SU-DHL-6 (cell line): ENCODE measurements around the gene KLHL29.

Experiments
- H2AFZ ChIP-seq: fragments of 200-600 bp; sonication (generic); 2 replicates; pipeline ENCODE4 v1.6.1; 2014; ENCODE audit warnings: low read depth, mild to moderate bottlenecking, moderate library complexity, mixed read lengths, antibody characterized with exemption, low read length; ENCODE audit not compliant: severe bottlenecking
- H3F3A ChIP-seq: fragments of 200-600 bp; shearing (Covaris generic); 2 replicates; pipeline ENCODE4 v1.6.0; 2016; ENCODE audit warnings: antibody characterized with exemption, mild to moderate bottlenecking; ENCODE audit not compliant: insufficient read depth
- H3K27ac ChIP-seq: fragments of 200-600 bp; sonication (generic); 2 replicates; pipeline ENCODE4 v1.5.1; 2016; ENCODE audit warnings: low read depth, mild to moderate bottlenecking, low read length, moderate library complexity, mixed read lengths
- H3K27me3 ChIP-seq: fragments of 200-600 bp; sonication (generic), shearing (Covaris generic); 2 replicates; pipeline ENCODE4 v1.6.0; 2014; ENCODE audit warnings: mild to moderate bottlenecking, low read length
- H3K36me3 ChIP-seq: fragments of 200-600 bp; sonication (generic); 2 replicates; pipeline ENCODE4 v1.6.1; 2014; ENCODE audit warnings: mild to moderate bottlenecking, low read length, mixed read lengths
- H3K4me2 ChIP-seq: fragments of 300-600, 200-600 bp; shearing (Covaris generic), sonication (generic); 2 replicates; pipeline ENCODE4 v1.6.0; 2014; ENCODE audit warnings: low read length, low read depth, mild to moderate bottlenecking; ENCODE audit not compliant: poor library complexity, severe bottlenecking
- H3K4me3 ChIP-seq: fragments of 200-600 bp; sonication (generic); 2 replicates; pipeline ENCODE4 v1.5.1; 2014; ENCODE audit warnings: antibody characterized with exemption, low read length, mild to moderate bottlenecking, mixed read lengths; ENCODE audit not compliant: insufficient read depth, poor library complexity, severe bottlenecking
- H3K79me2 ChIP-seq: fragments of 200-600 bp; sonication (generic); 2 replicates; pipeline ENCODE4 v1.6.1; 2014; ENCODE audit warnings: mild to moderate bottlenecking, low read length, moderate library complexity; ENCODE audit not compliant: insufficient read depth
- H3K9ac ChIP-seq: fragments of 200-600 bp; sonication (generic); 2 replicates; pipeline ENCODE4 v1.7.0; 2014; ENCODE audit warnings: mild to moderate bottlenecking, low read length
- H3K9me2 ChIP-seq: fragments of 200-600 bp; sonication (generic); replicated peaks from 2 replicates; pipeline ENCODE4 v1.6.1; 2014; ENCODE audit warnings: low read length; ENCODE audit not compliant: insufficient read depth
- H3K9me3 ChIP-seq: fragments of 200-600 bp; sonication (generic); 2 replicates; pipeline ENCODE4 v1.6.1; 2014; ENCODE audit warnings: low read length, mixed read lengths; ENCODE audit not compliant: insufficient read depth
- H4K20me1 ChIP-seq: fragments of 200-600 bp; sonication (generic); 2 replicates; pipeline ENCODE4 v1.6.1; 2014; ENCODE audit warnings: low read depth, mild to moderate bottlenecking, antibody characterized with exemption, low read length, moderate library complexity, mixed read lengths
- EZH2phosphoT487 ChIP-seq: fragments of 200-600 bp; sonication (generic), shearing (Covaris generic); conservative IDR thresholded peaks from 2 replicates; pipeline ENCODE4 v1.6.1; 2018; ENCODE audit warnings: mild to moderate bottlenecking, antibody characterized with exemption, low read length, moderate library complexity, mixed read lengths
- TF ChIP-seq, protein P1 (sequence below): fragments of 200-600 bp; sonication (generic); IDR thresholded peaks from one replicate; pipeline ENCODE4 v1.5.1; 2017; ENCODE audit warnings: antibody characterized with exemption, mild to moderate bottlenecking, low read length, moderate library complexity; ENCODE audit not compliant: insufficient read depth, poor library complexity, severe bottlenecking

The KLHL29 gene

GRCh38 chr2:23513245-23513871 lies 128.4 kb downstream of the KLHL29 start:
- Histone ChIP-seq H4K20me1 (no peaks in the 10 kb centered on the region), H2AFZ (no peak overlapping the region), H3K27me3 (no peaks in the 10 kb centered on the region), H3K4me3 (no peak overlapping the region), H3K79me2 (no peaks in the 10 kb centered on the region), H3K36me3 (no peaks in the 10 kb centered on the region), H3K9ac (no peak overlapping the region), H3F3A (no peaks in the 10 kb centered on the region), H3K9me3 (no peaks in the 10 kb centered on the region), H3K9me2 (no peaks in the 10 kb centered on the region), H3K27ac (no peak overlapping the region), H3K4me2 (no peak overlapping the region)
- no peak for TF ChIP-seq EZH2phosphoT487
- TF ChIP-seq, protein P1, sequence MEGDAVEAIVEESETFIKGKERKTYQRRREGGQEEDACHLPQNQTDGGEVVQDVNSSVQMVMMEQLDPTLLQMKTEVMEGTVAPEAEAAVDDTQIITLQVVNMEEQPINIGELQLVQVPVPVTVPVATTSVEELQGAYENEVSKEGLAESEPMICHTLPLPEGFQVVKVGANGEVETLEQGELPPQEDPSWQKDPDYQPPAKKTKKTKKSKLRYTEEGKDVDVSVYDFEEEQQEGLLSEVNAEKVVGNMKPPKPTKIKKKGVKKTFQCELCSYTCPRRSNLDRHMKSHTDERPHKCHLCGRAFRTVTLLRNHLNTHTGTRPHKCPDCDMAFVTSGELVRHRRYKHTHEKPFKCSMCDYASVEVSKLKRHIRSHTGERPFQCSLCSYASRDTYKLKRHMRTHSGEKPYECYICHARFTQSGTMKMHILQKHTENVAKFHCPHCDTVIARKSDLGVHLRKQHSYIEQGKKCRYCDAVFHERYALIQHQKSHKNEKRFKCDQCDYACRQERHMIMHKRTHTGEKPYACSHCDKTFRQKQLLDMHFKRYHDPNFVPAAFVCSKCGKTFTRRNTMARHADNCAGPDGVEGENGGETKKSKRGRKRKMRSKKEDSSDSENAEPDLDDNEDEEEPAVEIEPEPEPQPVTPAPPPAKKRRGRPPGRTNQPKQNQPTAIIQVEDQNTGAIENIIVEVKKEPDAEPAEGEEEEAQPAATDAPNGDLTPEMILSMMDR: no peak

- no peak overlapping the region for H3K4me2 ChIP-seq
- H2AFZ ChIP-seq: no peak overlapping the region
- no peak overlapping the region for H3K4me3 ChIP-seq
- no peaks in the 10 kb centered on the region for H3K36me3 ChIP-seq
- H3K9me3 ChIP-seq: no peaks in the 10 kb centered on the region
- no peaks in the 10 kb centered on the region for H4K20me1 ChIP-seq
- TF ChIP-seq, protein P1: no peak
- TF ChIP-seq EZH2phosphoT487: no peak
- no peaks in the 10 kb centered on the region for H3K27me3 ChIP-seq
- H3F3A ChIP-seq: no peaks in the 10 kb centered on the region
- no peak overlapping the region for H3K9ac ChIP-seq
- no peaks in the 10 kb centered on the region for H3K79me2 ChIP-seq
- no peaks in the 10 kb centered on the region for H3K9me2 ChIP-seq
- no peak overlapping the region for H3K27ac ChIP-seq
Measured at GRCh38 chr2:23513872-23514793, 129.2 kb downstream of the KLHL29 start.

- H4K20me1 ChIP-seq: no peaks in the 10 kb centered on the region
- no peak overlapping the region for H2AFZ ChIP-seq
- H3K4me3 ChIP-seq: no peak overlapping the region
- no peaks in the 10 kb centered on the region for H3F3A ChIP-seq
- H3K9me3 ChIP-seq: no peaks in the 10 kb centered on the region
- H3K4me2 ChIP-seq: no peak overlapping the region
- H3K79me2 ChIP-seq: no peaks in the 10 kb centered on the region
- no peaks in the 10 kb centered on the region for H3K27me3 ChIP-seq
- H3K9me2 ChIP-seq: no peaks in the 10 kb centered on the region
- H3K36me3 ChIP-seq: no peaks in the 10 kb centered on the region
- no peak for TF ChIP-seq EZH2phosphoT487
- TF ChIP-seq, protein P1: no peak
- no peak overlapping the region for H3K27ac ChIP-seq
- no peak overlapping the region for H3K9ac ChIP-seq
Measured at GRCh38 chr2:23516520-23517256, 131.7 kb downstream of the KLHL29 start.
